GM23338 (cell line): Measurements from ENCODE around the gene SH3BP5. TPM values are rescaled to one million over a fixed set of nuclear protein-coding genes. Genes with fewer than 3 reads are reported as not detected.

ENCODE experiments used
- ATAC-seq: fragments of 200-7000 bp; cut with Tn5 transposase; 3 replicates; pipeline ENCODE4 v1.9.1; 2020
- DNase-seq: peaks from one replicate; pipeline ENCODE4 v3.0.0-alpha.2; 2015; ENCODE audit warnings: low spot score
- H2AFZ ChIP-seq: fragments of 200-600 bp; sonication (generic); 2 replicates; pipeline ENCODE4 v1.8.0; 2016; ENCODE audit warnings: antibody characterized with exemption, mild to moderate bottlenecking, moderate library complexity
- H3F3A ChIP-seq: fragments of 200-600 bp; sonication (generic); replicated peaks from 2 replicates; pipeline ENCODE4 v1.8.0; 2017; ENCODE audit warnings: antibody characterized with exemption, mixed run types, low read depth
- H3K27ac ChIP-seq: fragments of 200-600 bp; sonication (generic); 2 replicates; pipeline ENCODE4 v1.6.1; 2016; ENCODE audit warnings: low read depth
- H3K27me3 ChIP-seq: fragments of 200-600 bp; sonication (generic); 2 replicates; pipeline ENCODE4 v1.8.0; 2016; ENCODE audit warnings: mild to moderate bottlenecking, mixed run types, moderate library complexity; ENCODE audit not compliant: insufficient read depth
- H3K36me3 ChIP-seq: fragments of 200-600 bp; sonication (generic); 2 replicates; pipeline ENCODE4 v1.8.0; 2016; ENCODE audit warnings: mild to moderate bottlenecking; ENCODE audit not compliant: insufficient read depth
- H3K4me1 ChIP-seq: fragments of 200-600 bp; sonication (generic); 2 replicates; pipeline ENCODE4 v1.8.0; 2016; ENCODE audit warnings: mild to moderate bottlenecking, moderate library complexity; ENCODE audit not compliant: insufficient read depth
- H3K4me2 ChIP-seq: fragments of 200-600 bp; sonication (generic); 2 replicates; pipeline ENCODE4 v1.7.1; 2017; ENCODE audit warnings: mixed run types
- H3K4me3 ChIP-seq: fragments of 200-600 bp; sonication (generic); 2 replicates; pipeline ENCODE4 v1.6.1; 2016; ENCODE audit warnings: mixed run types
- H3K79me2 ChIP-seq: fragments of 200-600 bp; sonication (generic); replicated peaks from 2 replicates; pipeline ENCODE4 v1.8.0; 2017; ENCODE audit warnings: mild to moderate bottlenecking; ENCODE audit not compliant: insufficient read depth
- H3K9me2 ChIP-seq: fragments of 200-600 bp; sonication (generic); 2 replicates; pipeline ENCODE4 v1.8.0; 2017; ENCODE audit not compliant: insufficient read depth
- H4K20me1 ChIP-seq: fragments of 200-600 bp; sonication (generic); replicated peaks from 2 replicates; pipeline ENCODE4 v1.8.0; 2017; ENCODE audit warnings: mild to moderate bottlenecking; ENCODE audit not compliant: insufficient read depth
- H3K27ac Mint-ChIP-seq: 2 replicates; pipeline ENCODE4 v1.8.0; 2020; ENCODE audit warnings: inconsistent platforms, mild to moderate bottlenecking, moderate library complexity, mixed read lengths
- H3K27me3 Mint-ChIP-seq: 3 replicates; pipeline ENCODE4 v1.8.0; 2022; ENCODE audit warnings: low read depth, mild to moderate bottlenecking, moderate library complexity, mixed read lengths, inconsistent platforms; ENCODE audit not compliant: insufficient read depth, poor library complexity
- H3K36me3 Mint-ChIP-seq: 3 replicates; pipeline ENCODE4 v1.8.0; 2021; ENCODE audit warnings: low read depth, mild to moderate bottlenecking, inconsistent platforms, moderate library complexity, mixed read lengths
- H3K4me1 Mint-ChIP-seq: 3 replicates; pipeline ENCODE4 v1.8.0; 2020; ENCODE audit warnings: mild to moderate bottlenecking, inconsistent platforms, mixed read lengths
- H3K4me3 Mint-ChIP-seq: 3 replicates; pipeline ENCODE4 v1.8.0; 2021; ENCODE audit warnings: moderate library complexity, mild to moderate bottlenecking, inconsistent platforms, mixed read lengths
- H3K9me3 Mint-ChIP-seq: 3 replicates; pipeline ENCODE4 v1.8.0; 2020; ENCODE audit warnings: moderate library complexity, mild to moderate bottlenecking, inconsistent platforms, mixed read lengths
- CREB1 ChIP-seq: fragments of 250-450 bp; sonication (Bioruptor Pico); IDR thresholded peaks from 2 replicates; pipeline ENCODE4 v1.5.0; 2020; ENCODE audit warnings: low read depth, mild to moderate bottlenecking, moderate library complexity
- EZH2 ChIP-seq: fragments of 200-600 bp; sonication (generic); IDR thresholded peaks from one replicate; pipeline ENCODE4 v1.8.0; 2017; ENCODE audit warnings: antibody characterized with exemption, mild to moderate bottlenecking, low read depth; ENCODE audit not compliant: unreplicated experiment
- EZH2phosphoT487 ChIP-seq: fragments of 200-600 bp; sonication (generic); IDR thresholded peaks from one replicate; pipeline ENCODE4 v1.8.1; 2018; ENCODE audit warnings: antibody characterized with exemption; ENCODE audit not compliant: unreplicated experiment
- JUNB ChIP-seq: IDR thresholded peaks from one replicate; pipeline ENCODE4 v1.6.1; 2016; ENCODE audit warnings: antibody characterized with exemption; ENCODE audit not compliant: unreplicated experiment
- NANOG ChIP-seq: IDR thresholded peaks from 2 replicates; pipeline ENCODE4 v1.6.1; 2016; ENCODE audit warnings: antibody characterized with exemption, borderline replicate concordance
- POLR2AphosphoS5 ChIP-seq: IDR thresholded peaks from 2 replicates; pipeline ENCODE4 v1.6.1; 2016; ENCODE audit warnings: antibody characterized with exemption, low read depth
- STAT1 ChIP-seq: IDR thresholded peaks from one replicate; pipeline ENCODE4 v1.6.1; 2016; ENCODE audit warnings: antibody characterized with exemption; ENCODE audit not compliant: unreplicated experiment
- ZNF114 ChIP-seq: fragments of 250-450 bp; sonication (Bioruptor Pico); IDR thresholded peaks from 2 replicates; pipeline ENCODE4 v1.5.0; 2020; ENCODE audit warnings: mild to moderate bottlenecking, moderate library complexity
- ZNF331 ChIP-seq: fragments of 250-450 bp; sonication (Bioruptor Pico); IDR thresholded peaks from 2 replicates; pipeline ENCODE4 v1.5.0; 2020; ENCODE audit warnings: low read depth, mild to moderate bottlenecking, moderate library complexity
- ZNF462 ChIP-seq: fragments of 250-450 bp; sonication (Bioruptor Pico); IDR thresholded peaks from 2 replicates; pipeline ENCODE4 v1.5.0; 2020; ENCODE audit warnings: mild to moderate bottlenecking, moderate library complexity
- polyA plus RNA-seq: library from polyadenylated mRNA; unstranded; fragments of >200 nt; fragmentation: Nextera tagmentation; extraction: Ambion mirVana; gene quantifications from 2 replicates; pipeline ENCODE4 v1.2.1, GENCODE V29; 2016
- total RNA-seq: library from RNA; depleted of rRNA; stranded (reverse); fragments of >200 nt; shearing (Covaris generic); gene quantifications from 2 replicates; pipeline ENCODE4 v1.2.3, GENCODE V29; 2014
- TF ChIP-seq, protein P1 (sequence below): IDR thresholded peaks from 2 replicates; pipeline ENCODE4 v1.6.1; 2016; ENCODE audit warnings: antibody characterized with exemption
- TF ChIP-seq, protein P2 (sequence below): IDR thresholded peaks from one replicate; pipeline ENCODE4 v1.6.1; 2018; ENCODE audit warnings: antibody characterized with exemption; ENCODE audit not compliant: unreplicated experiment
- TF ChIP-seq, protein P3 (sequence below), 2 experiments: fragments of 200-600 bp in 1 of 2; sonication (generic) in 1 of 2; conservative IDR thresholded peaks; 2 replicates each; pipeline versions ENCODE4 v1.5.1 to v1.6.1; 2016 to 2017; ENCODE audit warnings: antibody characterized with exemption in 2 of 2, low read depth in 2 of 2, mild to moderate bottlenecking in 2 of 2, moderate library complexity in 1 of 2

Gene SH3BP5
- total and polyA plus RNA-seq, 2 experiments from 2014 or later: 5.8 to 9.1 TPM

GRCh38 chr3:15324379-15324808, 8.0 kb downstream of the SH3BP5 start:
- H3K79me2 ChIP-seq: no peaks in the 10 kb centered on the region; the same call in 1 of the 2 replicates
- H3K9me2 ChIP-seq: no peaks in the 10 kb centered on the region
- H3K36me3 ChIP-seq: no peaks in the 10 kb centered on the region
- H3K27ac ChIP-seq: no peak overlapping the region
- H2AFZ ChIP-seq: no peak overlapping the region
- H3K4me3 ChIP-seq: no peak overlapping the region
- peaks cover 14% of the 10 kb centered on the region for H3K4me1 ChIP-seq
- no peaks in the 10 kb centered on the region for H3K36me3 Mint-ChIP-seq
- H3F3A ChIP-seq: no peaks in the 10 kb centered on the region
- no peaks in the 10 kb centered on the region for H3K9me3 Mint-ChIP-seq
- DNase-seq: no peak
- ATAC-seq: peak; percentile 20
- H3K27me3 Mint-ChIP-seq: peaks cover 5% of the 10 kb centered on the region
- TF ChIP-seq EZH2 (no peak), ZNF331 (CRISPR knock-in tag) (no peak), STAT1 (no peak), ZNF462 (CRISPR knock-in tag) (no peak), ZNF114 (CRISPR knock-in tag) (no peak), NANOG (no peak), EZH2phosphoT487 (no peak), POLR2AphosphoS5 (no peak), CREB1 (CRISPR knock-in tag) (no peak), JUNB (no peak)
- TF ChIP-seq, protein P1, sequence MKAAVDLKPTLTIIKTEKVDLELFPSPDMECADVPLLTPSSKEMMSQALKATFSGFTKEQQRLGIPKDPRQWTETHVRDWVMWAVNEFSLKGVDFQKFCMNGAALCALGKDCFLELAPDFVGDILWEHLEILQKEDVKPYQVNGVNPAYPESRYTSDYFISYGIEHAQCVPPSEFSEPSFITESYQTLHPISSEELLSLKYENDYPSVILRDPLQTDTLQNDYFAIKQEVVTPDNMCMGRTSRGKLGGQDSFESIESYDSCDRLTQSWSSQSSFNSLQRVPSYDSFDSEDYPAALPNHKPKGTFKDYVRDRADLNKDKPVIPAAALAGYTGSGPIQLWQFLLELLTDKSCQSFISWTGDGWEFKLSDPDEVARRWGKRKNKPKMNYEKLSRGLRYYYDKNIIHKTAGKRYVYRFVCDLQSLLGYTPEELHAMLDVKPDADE: no peak
- TF ChIP-seq, protein P2, sequence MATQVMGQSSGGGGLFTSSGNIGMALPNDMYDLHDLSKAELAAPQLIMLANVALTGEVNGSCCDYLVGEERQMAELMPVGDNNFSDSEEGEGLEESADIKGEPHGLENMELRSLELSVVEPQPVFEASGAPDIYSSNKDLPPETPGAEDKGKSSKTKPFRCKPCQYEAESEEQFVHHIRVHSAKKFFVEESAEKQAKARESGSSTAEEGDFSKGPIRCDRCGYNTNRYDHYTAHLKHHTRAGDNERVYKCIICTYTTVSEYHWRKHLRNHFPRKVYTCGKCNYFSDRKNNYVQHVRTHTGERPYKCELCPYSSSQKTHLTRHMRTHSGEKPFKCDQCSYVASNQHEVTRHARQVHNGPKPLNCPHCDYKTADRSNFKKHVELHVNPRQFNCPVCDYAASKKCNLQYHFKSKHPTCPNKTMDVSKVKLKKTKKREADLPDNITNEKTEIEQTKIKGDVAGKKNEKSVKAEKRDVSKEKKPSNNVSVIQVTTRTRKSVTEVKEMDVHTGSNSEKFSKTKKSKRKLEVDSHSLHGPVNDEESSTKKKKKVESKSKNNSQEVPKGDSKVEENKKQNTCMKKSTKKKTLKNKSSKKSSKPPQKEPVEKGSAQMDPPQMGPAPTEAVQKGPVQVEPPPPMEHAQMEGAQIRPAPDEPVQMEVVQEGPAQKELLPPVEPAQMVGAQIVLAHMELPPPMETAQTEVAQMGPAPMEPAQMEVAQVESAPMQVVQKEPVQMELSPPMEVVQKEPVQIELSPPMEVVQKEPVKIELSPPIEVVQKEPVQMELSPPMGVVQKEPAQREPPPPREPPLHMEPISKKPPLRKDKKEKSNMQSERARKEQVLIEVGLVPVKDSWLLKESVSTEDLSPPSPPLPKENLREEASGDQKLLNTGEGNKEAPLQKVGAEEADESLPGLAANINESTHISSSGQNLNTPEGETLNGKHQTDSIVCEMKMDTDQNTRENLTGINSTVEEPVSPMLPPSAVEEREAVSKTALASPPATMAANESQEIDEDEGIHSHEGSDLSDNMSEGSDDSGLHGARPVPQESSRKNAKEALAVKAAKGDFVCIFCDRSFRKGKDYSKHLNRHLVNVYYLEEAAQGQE: no peak
- TF ChIP-seq, protein P3, sequence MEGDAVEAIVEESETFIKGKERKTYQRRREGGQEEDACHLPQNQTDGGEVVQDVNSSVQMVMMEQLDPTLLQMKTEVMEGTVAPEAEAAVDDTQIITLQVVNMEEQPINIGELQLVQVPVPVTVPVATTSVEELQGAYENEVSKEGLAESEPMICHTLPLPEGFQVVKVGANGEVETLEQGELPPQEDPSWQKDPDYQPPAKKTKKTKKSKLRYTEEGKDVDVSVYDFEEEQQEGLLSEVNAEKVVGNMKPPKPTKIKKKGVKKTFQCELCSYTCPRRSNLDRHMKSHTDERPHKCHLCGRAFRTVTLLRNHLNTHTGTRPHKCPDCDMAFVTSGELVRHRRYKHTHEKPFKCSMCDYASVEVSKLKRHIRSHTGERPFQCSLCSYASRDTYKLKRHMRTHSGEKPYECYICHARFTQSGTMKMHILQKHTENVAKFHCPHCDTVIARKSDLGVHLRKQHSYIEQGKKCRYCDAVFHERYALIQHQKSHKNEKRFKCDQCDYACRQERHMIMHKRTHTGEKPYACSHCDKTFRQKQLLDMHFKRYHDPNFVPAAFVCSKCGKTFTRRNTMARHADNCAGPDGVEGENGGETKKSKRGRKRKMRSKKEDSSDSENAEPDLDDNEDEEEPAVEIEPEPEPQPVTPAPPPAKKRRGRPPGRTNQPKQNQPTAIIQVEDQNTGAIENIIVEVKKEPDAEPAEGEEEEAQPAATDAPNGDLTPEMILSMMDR (conservative IDR thresholded peaks at IDR 0.05; ENCODE audit: low read depth in 2 of 2): no peak
- peaks cover 30% of the 10 kb centered on the region for H3K4me1 Mint-ChIP-seq
- no peak overlapping the region for H3K4me3 Mint-ChIP-seq
- H3K27me3 ChIP-seq: no peaks in the 10 kb centered on the region
- no peak overlapping the region for H3K4me2 ChIP-seq
- H4K20me1 ChIP-seq: no peaks in the 10 kb centered on the region
- H3K27ac Mint-ChIP-seq: no peak overlapping the region
